ENCODE data around the gene RFXAP.
A peak's percentile ranks its signal among the peaks of the same experiment; 100 is the strongest.

The RFXAP gene

GRCh38 chr13:36794706-36795105, 24.3 kb upstream of the RFXAP start:
- DNase-seq (ENCODE audit: low read depth): no peak
- no peak for TF ChIP-seq CTCF (conservative IDR thresholded peaks at IDR 0.05; ENCODE audit: low read depth, low read length)
- H3K4me3 ChIP-seq (ENCODE audit: low read length): no peak overlapping the region

GRCh38 chr13:36795463-36795862, 23.6 kb upstream of the RFXAP start:
- TF ChIP-seq CTCF (conservative IDR thresholded peaks at IDR 0.05; ENCODE audit: low read depth, low read length): no peak
- DNase-seq (ENCODE audit: low read depth): no peak
- H3K4me3 ChIP-seq (ENCODE audit: low read length): no peak overlapping the region

GRCh38 chr13:36796052-36796451, 23.0 kb upstream of the RFXAP start:
- TF ChIP-seq CTCF (conservative IDR thresholded peaks at IDR 0.05; ENCODE audit: low read depth, low read length): no peak
- no peak overlapping the region for H3K4me3 ChIP-seq (ENCODE audit: low read length)
- no peak for DNase-seq (ENCODE audit: low read depth)

GRCh38 chr13:36801035-36801434, 18.0 kb upstream of the RFXAP start:
- TF ChIP-seq CTCF (conservative IDR thresholded peaks at IDR 0.05; ENCODE audit: low read depth, low read length): no peak
- DNase-seq (ENCODE audit: low read depth): no peak
- H3K4me3 ChIP-seq (ENCODE audit: low read length): no peak overlapping the region

GRCh38 chr13:36804588-36804987, 14.4 kb upstream of the RFXAP start:
- no peak overlapping the region for H3K4me3 ChIP-seq (ENCODE audit: low read length)
- DNase-seq (ENCODE audit: low read depth): no peak
- no peak for TF ChIP-seq CTCF (conservative IDR thresholded peaks at IDR 0.05; ENCODE audit: low read depth, low read length)

- H3K4me3 ChIP-seq (ENCODE audit: low read length): no peak overlapping the region
- no peak for DNase-seq (ENCODE audit: low read depth)
- no peak for TF ChIP-seq CTCF (conservative IDR thresholded peaks at IDR 0.05; ENCODE audit: low read depth, low read length)
Measured at GRCh38 chr13:36806102-36806501, 12.9 kb upstream of the RFXAP start.

GRCh38 chr13:36807616-36808015, 11.4 kb upstream of the RFXAP start:
- no peak for TF ChIP-seq CTCF (conservative IDR thresholded peaks at IDR 0.05; ENCODE audit: low read depth, low read length)
- DNase-seq (ENCODE audit: low read depth): peak; percentile 54
- H3K4me3 ChIP-seq (ENCODE audit: low read length): no peak overlapping the region

Data from retinal pigment epithelial cell (primary cell).